Stimulated activated naive CD4-positive, alpha-beta T cell (primary cell): Measurements from ENCODE around the gene PDE4D.

ENCODE experiments used
- DNase-seq, 6 experiments: peaks; one replicate each; lab custom pipeline; 2025; lab: John Stamatoyannopoulos, UW

Gene PDE4D

DNA sequence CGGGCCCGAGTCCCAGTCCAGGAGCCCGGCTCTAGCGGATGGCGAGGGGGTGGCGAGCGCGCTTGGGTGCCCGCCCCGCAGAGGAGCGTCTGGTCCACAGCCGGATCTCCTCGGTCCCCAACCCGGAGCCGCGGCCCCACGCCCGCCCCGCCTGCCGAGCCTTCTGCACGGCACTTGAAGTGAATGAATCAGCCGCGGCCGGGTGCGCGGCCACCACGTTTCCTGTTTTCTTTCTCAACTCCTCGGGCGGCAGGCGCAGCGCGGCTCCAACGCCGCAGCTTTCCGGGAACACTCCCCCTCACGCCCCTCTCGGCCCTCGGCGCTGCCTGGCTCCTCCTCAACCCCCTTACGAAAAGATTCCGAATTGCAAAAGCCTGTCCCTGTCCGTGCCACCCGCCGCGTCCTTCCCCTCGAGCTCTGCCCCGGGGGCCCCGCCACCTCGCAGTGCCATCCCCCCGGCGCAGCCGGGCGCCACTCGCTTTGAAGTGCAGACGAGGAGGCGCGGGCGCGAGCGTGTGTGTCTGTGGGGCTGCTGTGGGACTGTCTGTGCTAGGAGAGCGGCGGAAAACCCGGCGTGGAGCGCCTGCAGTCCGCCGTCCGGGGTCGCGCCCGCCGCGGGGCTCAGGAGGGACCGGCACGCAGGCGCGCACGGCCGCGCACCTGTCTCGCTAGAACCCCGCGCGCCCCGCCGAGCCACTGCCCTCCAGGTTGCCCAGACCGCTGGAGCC, 854.1 kb downstream of the PDE4D start:
- DNase-seq: peak; percentile 84 to 97 (median 94)

DNA sequence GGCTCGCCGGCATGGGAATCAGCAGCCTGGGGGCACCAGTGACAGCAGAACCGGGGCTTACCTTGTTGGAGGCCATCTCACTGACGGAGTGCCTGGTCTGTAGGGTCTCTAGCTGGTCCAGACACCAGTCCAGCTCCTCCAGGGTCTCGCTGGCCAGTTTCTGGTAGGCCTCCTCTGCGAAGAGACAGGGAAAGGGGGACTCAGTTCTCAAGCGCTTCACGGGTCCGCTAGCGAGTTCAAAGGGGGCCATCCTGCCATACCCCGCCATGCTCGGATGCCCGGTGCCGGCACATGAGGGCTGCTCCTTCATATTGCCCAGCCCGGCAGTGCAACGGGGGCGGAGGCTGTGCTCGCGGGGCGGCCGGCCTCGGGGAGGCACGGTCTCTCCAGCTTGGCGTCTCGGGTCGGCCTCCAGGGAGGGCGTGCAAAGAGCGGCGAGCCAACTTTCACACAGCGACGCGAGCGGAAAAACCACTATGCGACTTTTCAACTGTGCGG, 854.7 kb downstream of the PDE4D start:
- peak in 4 of 6 experiments; percentile 36 to 70 (median 46) for DNase-seq

DNA sequence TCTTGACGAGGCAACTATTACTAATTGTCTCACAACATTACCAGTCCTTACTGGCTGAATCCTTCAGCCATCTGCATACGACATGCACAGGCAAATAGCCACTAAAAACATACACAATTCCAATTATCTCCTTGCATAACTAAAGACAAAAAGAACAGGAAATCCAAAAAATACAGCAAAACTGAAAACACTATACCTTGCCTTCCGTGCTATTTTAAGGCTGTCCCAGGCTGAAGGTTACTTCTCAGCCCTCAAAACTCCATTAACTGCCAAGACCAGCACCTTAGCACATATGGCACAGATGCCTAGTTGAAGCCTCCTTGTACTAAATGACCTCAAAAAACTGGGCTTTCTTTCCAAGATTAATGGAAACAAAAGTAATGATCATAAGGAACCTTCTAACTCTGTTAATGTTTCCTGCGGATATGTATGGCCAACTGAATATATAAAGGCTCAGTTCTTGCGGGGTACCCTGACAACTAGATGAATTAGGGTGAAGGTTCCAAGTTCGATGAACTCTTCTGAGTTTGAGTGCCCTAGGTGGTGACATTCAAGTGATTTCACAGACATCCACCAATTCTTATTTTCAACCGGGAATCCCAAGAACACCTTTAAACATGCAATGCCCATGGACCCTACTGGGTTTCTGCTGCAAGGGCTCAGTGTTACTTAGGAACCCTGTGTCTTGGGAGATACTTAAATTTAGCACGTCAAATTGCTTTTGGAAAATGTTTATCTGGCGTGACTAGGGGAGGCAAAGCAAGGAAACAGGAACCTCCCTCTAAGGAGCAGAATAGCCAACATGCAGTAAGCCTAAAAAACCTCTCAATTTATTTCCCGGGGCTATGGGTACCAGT, 855.4 kb downstream of the PDE4D start:
- DNase-seq: peak in 1 of 6 experiments; percentile 51

DNA sequence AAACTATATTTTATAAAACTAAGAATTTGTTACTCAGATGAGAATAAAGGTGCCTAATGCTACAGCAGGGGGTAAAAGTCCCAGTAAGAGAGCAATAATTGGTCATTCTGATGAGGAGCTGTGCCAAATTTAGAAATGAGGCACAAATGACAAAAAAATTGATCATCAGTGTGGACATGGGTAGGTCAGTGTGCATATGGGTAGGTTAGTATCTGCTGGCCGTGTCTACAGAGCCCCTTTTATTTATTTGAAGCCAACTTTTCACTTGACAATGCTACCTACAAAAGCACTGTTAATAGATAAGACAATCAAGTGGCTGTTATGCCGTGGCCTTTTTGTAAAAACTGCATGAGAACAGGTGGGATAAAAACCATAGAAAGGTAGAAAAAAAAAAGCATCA, 856.1 kb downstream of the PDE4D start:
- no peak for DNase-seq

DNA sequence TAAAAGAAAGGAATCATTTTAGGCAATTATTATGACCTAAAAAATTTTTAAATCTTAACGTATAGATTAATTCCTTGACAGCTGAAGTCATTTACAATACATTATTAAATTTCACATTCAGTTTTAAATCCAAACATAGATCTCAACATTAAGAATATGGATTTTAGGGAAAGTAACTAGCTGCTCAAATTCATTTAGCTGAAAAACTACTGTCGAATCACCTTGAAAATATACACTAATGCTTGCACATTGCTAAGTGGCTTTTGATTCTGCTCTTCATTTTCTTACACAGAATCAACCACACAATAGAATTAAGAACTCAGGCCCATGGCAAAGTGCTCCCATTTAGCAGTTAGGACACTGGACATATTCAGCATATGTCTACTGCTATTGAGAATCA, 856.5 kb downstream of the PDE4D start:
- DNase-seq: no peak

DNA sequence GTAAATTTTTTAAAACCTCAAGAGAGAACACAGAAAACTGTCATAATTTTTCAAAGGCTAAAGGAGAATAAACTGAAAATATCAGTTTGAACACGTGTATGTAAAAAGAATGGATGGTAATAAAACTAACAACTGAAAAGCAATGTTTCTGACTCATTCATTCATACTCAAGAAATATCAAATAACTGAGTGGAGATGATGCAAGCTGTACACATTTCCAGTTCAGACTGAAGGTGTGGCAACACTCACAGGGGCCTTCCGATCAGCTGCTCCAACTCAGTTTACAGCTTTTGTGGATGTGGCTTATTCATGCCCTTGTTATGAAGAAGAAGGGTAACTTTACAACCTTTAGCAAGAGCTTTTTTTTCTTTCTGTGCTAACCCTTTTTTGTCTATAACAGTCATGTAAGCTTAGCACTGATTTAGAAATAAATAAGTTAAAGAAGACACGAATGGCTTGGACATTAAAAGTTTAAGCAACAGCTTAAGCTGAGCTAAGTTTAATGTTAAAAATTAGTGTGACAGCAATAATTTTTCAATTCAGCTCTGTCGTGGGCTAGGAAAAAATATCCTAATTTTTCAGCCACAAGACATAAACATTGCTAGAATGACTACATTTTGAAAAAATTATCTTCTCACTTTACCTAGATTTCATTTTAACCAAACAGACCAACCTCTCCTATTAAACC, 857.1 kb downstream of the PDE4D start:
- DNase-seq: peak; percentile 12 to 68 (median 40)

DNA sequence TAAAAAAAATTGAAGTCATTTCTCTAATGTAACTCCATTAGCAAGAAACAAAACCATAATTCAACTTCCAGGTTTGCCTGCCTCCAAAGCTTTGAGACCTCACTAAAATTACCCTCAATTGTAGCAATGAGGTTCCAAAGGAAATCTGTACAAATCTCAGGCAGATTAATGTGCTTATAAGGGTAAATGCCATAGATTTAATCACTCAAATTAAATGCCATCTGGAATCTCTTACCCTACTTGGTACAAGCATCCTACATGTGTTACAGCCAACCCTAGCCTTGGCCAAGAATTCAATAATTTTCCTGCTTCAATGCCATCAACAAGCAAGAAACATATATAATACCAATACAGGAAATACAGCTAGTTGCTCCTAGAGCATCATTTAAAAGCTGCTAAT, 857.8 kb downstream of the PDE4D start:
- no peak for DNase-seq

DNA sequence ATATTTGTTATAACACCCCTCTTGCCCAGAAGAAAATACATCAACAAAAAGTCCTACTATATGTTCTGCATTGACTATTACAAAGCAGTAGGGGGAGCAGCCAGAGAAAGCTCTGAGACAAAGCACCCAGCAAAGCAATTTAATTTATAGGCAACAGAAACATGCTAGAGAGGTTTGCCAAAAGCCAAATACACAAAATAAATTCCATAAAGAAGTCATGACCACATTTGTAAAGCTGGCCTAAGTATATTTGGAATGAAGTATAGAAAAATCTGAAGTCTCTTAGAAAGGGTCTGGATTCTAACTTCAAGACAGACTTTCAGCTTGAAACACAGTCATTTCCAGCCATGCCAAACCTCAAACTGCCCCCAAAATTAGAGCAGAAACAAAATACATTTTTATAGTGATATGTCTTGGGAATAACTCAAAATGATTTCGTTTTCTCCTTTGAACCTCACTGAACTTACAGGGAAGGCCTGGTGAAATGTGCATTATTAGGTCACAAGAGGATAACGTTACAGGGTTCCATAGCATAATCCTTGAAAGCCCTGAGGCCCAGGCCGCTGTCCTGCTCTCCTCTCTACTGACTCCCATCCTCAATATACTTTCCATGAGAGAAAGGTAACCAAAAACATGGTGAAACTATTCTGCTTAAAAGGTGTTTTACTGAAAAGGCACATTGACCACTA, 858.9 kb downstream of the PDE4D start:
- peak in 4 of 6 experiments; percentile 3 to 52 (median 38) for DNase-seq

DNA sequence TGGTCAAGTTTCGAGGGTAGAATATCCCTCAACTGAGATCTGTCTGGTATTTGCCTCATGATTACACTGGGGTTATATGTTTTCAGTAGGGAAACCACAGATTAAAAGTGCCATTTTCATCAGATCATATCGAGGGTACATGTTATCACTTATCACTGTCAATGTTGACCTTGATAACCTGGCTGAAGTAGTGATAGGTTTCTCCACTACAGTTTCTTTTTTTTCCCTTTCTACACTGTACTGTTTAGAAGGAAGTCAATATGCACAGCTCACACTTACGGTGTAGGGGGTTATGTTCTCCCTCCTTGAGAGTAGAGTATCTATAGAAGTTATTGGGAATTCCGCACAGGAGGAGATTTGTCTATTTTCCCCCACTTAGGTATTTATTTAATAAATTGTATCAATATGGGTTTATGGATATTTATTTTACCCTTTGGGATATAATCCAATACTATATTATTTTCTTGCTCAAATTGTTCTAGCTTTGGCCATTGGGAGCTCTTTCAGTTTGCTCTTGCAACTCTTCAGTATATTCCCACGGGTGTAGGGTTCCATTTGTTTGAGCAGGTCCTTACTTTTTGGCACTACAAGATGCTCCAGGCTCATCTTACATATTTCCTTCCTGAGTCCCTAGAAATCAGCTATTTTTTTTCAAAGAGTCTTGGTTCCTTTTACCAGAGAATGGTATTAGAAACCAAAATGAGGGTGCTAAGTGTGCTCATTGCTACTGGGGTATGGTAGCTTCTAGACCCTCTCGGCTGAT, 866.2 kb downstream of the PDE4D start:
- no peak for DNase-seq

DNA sequence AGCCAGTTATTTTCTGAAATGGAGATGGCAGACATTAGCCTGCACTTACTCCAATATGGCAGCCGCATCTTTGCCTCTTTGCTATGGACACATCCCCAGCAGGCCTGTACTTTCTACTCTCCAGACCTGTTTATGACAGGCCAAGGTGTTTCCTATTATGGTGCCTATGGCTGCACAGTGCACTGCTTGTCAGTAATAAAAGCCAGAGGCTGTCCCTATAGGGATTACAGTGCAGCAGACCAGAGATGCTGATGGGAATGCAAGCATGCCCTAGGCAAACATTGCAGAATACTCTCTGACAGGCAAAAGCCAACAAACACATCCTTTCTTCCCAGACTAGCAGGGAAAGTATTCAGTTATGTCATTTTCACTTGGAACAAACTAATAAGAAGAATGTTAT, 867.8 kb downstream of the PDE4D start:
- no peak for DNase-seq

DNA sequence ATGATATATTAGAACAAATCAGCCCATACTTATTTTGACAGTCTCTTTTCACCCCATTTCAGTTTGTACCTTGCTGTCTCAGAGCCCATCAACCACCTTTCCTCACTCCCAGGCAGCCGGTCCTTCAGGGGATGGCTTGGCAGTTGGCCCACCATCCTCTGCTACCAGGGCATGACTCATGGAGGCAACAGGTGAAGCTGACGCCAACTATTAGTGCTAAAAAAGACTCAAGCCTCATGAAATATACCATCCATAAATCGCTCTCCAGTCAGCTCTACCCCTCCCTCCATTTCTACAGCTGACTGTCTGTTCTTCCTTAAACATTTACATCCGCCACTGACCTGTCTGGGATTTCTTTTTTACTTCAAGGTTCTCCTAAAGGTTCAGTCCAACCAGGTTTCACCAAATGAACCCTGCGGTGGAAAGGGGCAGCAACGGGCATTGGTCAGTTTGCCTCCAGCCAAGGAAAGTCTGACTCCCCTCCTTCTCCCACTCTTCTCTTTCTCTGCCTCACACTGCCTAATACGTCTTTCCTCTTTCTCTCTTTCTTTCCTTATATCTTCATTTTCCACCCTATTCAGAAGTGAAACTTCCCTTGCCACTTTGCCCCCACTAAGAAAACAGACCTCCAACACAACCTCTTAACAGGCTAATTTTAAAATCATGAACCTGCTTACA, 871.5 kb downstream of the PDE4D start:
- DNase-seq: no peak

DNA sequence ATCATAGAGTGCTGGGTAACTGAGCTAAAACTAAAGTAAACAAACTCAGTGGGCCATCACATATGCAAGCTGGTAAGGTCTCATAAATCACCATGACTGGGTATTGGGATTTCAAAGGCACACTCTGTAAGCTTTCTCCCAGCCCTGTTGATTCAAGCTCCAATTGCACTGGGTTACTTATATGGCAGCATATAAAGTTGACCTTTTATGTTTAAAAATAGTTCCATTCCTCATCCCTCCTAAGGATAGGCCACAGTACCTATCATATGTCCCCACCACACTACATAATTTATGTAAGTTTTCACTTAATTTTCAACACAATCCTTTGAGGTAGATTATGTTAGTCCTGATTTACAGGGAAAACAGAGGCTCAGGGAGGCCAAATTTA, 872.2 kb downstream of the PDE4D start:
- no peak for DNase-seq

DNA sequence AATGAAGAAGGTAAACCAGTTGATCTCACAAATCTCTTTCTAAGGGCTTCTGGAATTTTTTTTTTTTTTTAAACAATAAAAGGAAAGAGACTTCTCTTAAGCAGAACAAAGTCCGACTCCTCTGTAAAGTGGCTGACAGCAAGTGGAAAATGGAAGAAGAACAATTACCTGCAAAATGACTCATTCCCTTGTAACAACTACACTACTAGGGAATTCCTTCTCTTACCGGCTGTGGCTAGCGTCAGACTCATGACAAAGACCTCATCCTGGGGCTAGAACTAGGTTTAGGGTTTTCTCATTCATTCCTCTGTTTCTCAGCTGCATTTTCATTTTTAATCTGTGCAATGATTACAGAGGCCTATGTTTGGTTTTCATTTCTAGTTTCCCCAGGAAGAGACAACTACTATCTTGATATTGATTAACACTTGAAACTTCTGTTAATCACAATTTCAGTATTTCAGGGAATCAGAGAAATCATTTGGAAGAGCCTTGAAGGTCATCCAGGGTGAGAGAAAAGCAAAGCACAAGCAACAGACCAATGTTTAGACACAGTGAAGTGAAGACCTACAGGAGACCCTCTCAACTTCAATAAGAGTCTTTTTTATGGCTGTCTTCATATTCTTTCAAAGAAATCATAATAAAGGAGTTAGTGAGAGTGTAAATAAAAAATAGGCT, 872.8 kb downstream of the PDE4D start:
- no peak for DNase-seq

DNA sequence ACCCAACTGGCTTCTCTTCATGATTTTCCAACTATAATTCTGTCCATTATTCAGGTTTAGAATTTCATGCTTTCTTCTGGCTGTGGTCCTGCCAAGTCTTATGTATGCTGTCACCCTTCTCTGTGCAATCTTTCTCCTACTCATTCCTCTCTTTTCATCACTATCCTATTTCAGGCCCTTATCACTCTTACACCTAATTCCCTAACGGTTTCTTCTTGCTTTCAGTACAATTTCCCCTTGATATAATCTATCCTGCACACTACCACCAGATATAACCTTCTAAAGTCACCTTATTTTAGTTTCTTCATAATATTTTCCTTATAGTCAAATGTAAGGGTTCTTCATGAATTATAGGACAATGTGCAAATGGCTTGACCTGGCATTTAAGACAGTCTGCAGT, 874.4 kb downstream of the PDE4D start:
- DNase-seq: no peak

DNA sequence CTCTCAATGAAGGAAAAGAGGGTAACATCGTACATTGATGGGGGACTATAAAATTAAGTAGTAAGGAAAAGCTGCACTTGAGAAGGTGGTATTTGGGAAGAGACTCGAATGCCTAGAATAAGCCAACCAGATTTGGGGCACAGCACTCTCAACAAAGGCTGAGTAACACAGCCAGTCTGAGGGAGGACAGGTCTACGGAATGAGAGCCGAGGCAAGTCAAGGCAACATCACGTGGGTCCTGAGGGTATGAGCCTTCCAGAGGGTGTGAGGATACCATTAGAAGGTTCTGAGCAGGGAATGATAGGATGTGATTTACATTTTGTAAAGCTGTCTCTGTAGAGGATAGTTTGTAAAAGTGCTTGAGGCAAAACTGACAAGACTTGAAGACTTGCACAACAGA, 876.6 kb downstream of the PDE4D start:
- DNase-seq: no peak

DNA sequence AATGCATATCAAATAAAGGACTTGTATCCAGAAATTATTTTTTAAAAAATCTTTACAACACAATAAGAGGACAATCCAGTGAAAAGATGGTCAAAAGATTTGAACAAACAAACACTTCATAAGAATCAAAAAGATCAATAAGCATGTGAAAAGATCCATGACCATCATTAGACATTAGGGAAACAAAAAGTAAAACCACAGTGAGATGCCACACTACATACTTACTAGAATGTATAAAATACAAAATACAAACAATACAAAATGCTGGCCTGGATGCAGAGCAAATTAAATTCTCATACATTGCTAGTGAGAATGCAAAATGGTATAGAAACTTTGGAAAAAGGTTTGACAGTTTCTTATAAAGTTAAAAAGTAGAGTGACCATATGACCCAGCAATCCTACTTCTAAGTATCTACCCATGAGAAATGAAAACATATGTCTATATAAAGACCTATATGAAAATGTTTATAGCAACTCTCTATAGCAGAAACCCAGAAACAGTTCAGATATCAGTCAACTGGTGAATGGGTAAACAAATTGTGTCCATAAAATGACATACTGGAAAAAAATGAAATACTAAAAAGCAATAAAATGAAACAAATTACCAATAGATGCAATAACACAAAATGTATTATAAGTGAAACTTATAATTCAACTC, 884.6 kb downstream of the PDE4D start:
- DNase-seq: no peak

DNA sequence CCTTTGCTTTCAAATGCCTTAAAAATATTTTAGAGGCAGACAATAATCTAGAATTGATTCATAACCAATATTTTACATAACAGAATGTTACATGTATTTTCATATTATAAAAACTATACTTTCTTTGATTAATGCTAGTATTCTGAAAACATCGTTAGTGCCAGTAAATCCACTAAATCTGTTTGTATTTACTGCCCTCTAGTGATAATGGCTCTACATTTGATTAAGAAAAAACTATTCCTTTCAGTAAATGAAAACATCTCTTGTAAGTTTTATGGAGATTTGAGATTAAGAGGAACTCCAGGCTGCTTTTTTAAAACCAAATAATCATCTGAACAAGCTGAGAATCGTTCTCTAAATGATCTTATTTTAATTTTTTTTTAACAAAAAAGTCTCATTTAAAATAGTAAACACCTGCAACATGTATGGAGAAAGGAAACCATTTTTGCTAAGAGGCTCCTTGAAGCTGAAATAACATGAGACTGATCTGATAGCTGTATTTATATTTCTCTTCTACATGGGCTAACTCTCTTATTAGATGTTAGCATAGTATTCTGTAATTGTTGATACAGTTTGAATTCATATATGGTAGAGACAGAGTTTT, 886.0 kb downstream of the PDE4D start:
- DNase-seq: peak in 2 of 6 experiments; percentile 20 to 22

DNA sequence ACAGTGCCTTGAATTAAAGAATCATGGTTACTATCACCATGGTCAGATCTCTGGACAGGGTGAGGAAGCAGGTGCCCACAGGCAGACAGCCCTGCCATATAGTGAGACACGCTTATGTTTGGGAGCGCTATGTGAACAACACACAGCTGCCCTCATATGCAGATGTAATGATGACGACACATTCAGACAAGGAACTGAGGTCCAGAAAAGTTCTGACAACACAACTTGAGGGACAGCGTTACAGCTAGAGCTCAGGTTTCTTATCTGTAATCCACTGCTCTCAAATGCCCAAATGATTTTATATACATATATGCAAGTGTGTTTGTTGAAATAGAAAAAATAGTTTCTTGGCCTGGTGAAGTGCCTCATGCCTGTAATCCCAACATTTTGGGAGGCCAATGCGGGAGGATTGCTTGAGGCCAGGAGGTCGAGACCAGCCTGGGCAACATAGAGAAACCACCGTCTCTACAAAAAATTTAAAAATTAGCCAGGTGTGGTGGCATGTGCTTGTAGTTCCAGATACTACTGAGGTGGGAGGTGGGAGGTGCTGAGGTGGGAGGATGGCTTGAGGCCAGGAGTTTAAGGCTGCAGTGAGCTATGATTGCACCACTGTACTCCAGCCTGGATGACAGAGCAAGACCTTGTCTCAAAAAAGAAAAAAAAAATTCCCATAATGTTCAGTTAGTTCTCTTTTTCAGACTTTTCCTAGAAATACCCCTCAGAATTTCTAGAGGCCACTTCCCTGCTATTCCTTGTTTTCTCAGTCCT, 887.4 kb downstream of the PDE4D start:
- DNase-seq: no peak
